IMR-90 (cell line): ENCODE measurements around the gene PCDH1. TPM values are rescaled to one million over a fixed set of nuclear protein-coding genes. Genes with fewer than 3 reads are reported as not detected.

Source experiments
- polyA plus RNA-seq, 3 experiments: library from polyadenylated mRNA; depleted of rRNA; stranded (reverse); fragments of >200 nt; gene quantifications; 2 replicates each; pipeline ENCODE4 v1.2.3, GENCODE V29; 2012; ENCODE audit warnings: low replicate concordance in 1 of 3
- total RNA-seq: library from RNA; depleted of rRNA; stranded (reverse); fragments of >200 nt; gene quantifications from 2 replicates; pipeline ENCODE4 v1.2.3, GENCODE V29; 2012
- TF ChIP-seq, protein P1 (sequence below): conservative IDR thresholded peaks from 2 replicates; pipeline ENCODE4 v1.5.1; 2012; ENCODE audit warnings: mild to moderate bottlenecking, low read depth, low read length, improper control_type of control experiment

The PCDH1 gene
- total and polyA plus RNA-seq, 2 of the 4 experiments (the other 2 are of a cell fraction) = 0.74 to 0.90 TPM

- TF ChIP-seq, protein P1, sequence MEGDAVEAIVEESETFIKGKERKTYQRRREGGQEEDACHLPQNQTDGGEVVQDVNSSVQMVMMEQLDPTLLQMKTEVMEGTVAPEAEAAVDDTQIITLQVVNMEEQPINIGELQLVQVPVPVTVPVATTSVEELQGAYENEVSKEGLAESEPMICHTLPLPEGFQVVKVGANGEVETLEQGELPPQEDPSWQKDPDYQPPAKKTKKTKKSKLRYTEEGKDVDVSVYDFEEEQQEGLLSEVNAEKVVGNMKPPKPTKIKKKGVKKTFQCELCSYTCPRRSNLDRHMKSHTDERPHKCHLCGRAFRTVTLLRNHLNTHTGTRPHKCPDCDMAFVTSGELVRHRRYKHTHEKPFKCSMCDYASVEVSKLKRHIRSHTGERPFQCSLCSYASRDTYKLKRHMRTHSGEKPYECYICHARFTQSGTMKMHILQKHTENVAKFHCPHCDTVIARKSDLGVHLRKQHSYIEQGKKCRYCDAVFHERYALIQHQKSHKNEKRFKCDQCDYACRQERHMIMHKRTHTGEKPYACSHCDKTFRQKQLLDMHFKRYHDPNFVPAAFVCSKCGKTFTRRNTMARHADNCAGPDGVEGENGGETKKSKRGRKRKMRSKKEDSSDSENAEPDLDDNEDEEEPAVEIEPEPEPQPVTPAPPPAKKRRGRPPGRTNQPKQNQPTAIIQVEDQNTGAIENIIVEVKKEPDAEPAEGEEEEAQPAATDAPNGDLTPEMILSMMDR = no peak
These were observed 27.9 kb downstream of the PCDH1 start (continued) for GRCh38 chr5:141850244-141850768.
